Right ventricle myocardium inferior (tissue), 1 donor: ENCODE measurements around the gene BBC3. TPM values are rescaled to one million over a fixed set of nuclear protein-coding genes. Genes with fewer than 3 reads are reported as not detected.

ENCODE experiments used
- ATAC-seq: fragments of 200-7000 bp; cut with Tn5 transposase; one replicate; pipeline ENCODE4 v1.9.1; 2020; ENCODE audit warnings: mild to moderate bottlenecking, moderate library complexity
- DNase-seq: peaks from one replicate; pipeline ENCODE4 v3.0.0; 2021; ENCODE audit errors: missing footprints
- intact Hi-C: fragments of 100-400 bp; cut with DNase I; formaldehyde crosslinking; loops from one replicate; pipeline ENCODE4 v1.11.0; 2022
- microRNA-seq: library from miRNA; unstranded; fragments of <30 nt; microRNA quantifications from one replicate; pipeline ENCODE4 v1.2.0, GENCODE V29; 2020
- total RNA-seq: library from RNA; stranded (reverse); fragmentation: NEBNext Ultra II Directional; extraction: Animal tissue kit (Norgen Biotek cat#: 25700); gene quantifications from one replicate; pipeline ENCODE4 v1.2.1, GENCODE V29; 2021
- donor health status: DM: no; HTN: yes; CAD: no; lungs with severe emphysema.

BBC3 gene
- total RNA-seq, 1 donor from 2014 or later, result 5.0 TPM

DNA sequence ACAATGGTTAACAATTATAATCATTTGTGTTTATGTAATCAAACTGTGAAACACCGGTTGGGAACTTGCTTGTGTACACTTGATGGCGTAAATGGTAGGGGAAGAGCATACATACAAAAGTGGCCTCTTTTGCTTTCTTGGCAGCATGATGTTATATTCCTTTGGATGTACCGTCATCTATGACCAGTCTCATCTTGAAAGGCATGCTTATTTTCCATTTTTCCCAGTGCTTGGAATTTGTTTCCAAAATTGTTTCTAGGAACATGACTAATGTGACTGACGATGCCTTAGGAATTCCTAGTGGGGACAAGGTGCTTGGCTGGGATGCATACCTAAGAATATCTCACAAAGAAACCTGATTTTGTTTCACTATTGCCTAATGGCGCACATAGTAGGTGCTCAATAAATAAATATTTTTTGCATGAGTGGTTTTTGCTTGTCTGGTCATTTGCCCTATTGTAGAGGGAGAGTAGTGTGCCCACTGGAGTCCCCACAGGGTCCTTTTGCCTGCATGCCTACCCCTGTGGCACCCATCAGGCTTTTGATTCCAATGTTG is 54.9 kb downstream of the BBC3 start:
- no peak for ATAC-seq
- no peak for DNase-seq
- intact Hi-C loops, result no loop called here

DNA sequence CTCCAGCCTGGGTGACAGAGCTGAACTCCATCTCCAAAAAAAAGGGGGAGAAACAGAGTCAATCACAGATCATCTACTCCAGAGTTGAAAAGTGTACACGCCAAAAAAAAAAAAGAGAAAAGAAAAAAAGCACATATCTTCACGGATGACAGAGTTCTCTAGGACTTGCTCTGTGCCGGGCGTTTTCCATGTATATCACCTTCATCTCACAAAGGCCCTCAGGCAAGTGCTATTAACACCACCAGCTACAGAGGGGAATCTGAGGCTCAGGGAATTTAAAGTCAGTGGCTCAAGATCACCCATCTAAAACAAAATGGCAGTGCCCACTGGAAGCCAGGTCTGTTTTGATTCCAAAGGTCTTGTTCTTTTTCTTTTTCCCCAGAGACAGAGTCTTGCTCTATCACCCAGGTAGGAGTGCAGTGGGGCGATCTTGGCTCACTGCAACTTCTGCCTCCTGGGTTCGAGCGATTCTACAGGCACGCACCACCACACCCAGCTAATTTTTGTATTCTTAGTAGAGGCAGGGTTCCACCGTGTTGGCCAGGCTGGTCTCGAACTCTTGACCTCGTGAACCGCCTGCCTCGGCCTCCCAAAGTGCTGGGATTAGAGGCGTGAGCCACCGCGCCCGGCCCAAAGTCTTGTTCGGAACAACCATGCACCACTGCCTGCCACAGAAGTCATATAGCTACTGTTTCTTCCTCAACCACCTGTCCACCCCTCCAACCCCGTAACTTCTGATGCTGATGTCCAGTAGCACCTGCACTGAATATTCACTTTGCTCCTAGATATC is 58.1 kb downstream of the BBC3 start:
- intact Hi-C loops, result no loop called here
- ATAC-seq (no peak), DNase-seq (no peak)

Small RNA genes lying within 50 kb of the gene (microRNA-seq; reads per million reads assigned to microRNA genes)
- gene MIR3190 (not detected), gene MIR3191 (not detected)

Other genes with a start within 250 kb of the BBC3 start
- gene NPAS1, start 211.4 kb downstream of the BBC3 start, total RNA-seq, result not detected
- 27.7 TPM for gene TMEM160, start 182.6 kb downstream of the BBC3 start, total RNA-seq
- 20.5 TPM for gene ZC3H4, start 117.4 kb downstream of the BBC3 start, total RNA-seq
- 45.1 TPM for gene SAE1, start 100.4 kb downstream of the BBC3 start, total RNA-seq
- 21.2 TPM for gene CCDC9, start 25.3 kb upstream of the BBC3 start, total RNA-seq
- 11.2 TPM for gene INAFM1, start 43.7 kb upstream of the BBC3 start, total RNA-seq
- gene C5AR1, start 78.7 kb upstream of the BBC3 start, total RNA-seq, result 5.0 TPM
- gene C5AR2, start 101.0 kb upstream of the BBC3 start, total RNA-seq, result 0.95 TPM
- gene DHX34, start 118.1 kb upstream of the BBC3 start, total RNA-seq, result 8.0 TPM
- gene MEIS3, start 188.3 kb upstream of the BBC3 start, total RNA-seq, result 3.8 TPM
- gene SLC8A2, start 240.7 kb upstream of the BBC3 start, total RNA-seq, result 0.46 TPM